GM12874 (cell line): ENCODE measurements around the gene KCNQ1OT1.

Source experiments
- TF ChIP-seq, protein P1 (sequence below): IDR thresholded peaks from 2 replicates; pipeline ENCODE4 v1.5.1; 2011; ENCODE audit warnings: low read depth, mild to moderate bottlenecking, control low read depth, low read length, moderate library complexity; ENCODE audit not compliant: insufficient read depth

Gene KCNQ1OT1

DNA sequence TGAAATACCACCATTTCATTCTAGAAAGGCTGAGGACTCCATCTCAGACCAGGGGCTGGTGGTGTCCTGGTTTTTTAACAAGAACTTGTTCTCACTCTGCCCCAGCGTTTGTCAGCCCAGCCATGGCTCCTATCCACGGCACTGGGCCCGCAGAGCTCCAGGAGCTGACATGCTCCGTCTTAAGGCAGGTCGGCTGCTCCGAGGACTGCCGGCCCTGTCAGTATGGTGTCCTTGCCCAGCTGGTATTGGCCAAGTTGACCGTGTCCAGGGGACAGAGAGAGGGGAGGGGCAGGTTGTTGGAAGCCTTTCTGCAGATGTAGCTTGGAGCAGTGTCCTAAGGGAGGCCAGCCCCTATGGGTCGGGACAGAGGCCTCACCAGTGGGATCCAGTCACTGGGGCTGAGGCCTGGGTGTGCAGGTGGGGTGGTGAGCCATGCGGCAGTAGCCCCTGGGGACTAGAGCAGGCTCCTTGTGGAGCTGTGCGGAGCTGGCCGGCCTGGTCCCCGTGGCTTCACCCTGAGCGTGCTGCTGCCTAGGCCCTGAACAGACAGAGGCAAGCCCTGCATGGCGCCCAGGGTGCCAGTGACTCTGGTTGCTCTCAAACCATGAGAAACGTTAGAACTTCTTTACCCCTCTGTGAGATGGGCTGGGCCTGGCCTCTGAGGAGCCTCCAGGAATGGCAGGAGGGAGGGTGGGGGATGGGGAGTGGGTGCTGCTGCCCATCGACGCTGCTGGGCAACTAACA, 39.9 kb upstream of the KCNQ1OT1 start:
- TF ChIP-seq, protein P1, sequence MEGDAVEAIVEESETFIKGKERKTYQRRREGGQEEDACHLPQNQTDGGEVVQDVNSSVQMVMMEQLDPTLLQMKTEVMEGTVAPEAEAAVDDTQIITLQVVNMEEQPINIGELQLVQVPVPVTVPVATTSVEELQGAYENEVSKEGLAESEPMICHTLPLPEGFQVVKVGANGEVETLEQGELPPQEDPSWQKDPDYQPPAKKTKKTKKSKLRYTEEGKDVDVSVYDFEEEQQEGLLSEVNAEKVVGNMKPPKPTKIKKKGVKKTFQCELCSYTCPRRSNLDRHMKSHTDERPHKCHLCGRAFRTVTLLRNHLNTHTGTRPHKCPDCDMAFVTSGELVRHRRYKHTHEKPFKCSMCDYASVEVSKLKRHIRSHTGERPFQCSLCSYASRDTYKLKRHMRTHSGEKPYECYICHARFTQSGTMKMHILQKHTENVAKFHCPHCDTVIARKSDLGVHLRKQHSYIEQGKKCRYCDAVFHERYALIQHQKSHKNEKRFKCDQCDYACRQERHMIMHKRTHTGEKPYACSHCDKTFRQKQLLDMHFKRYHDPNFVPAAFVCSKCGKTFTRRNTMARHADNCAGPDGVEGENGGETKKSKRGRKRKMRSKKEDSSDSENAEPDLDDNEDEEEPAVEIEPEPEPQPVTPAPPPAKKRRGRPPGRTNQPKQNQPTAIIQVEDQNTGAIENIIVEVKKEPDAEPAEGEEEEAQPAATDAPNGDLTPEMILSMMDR = no peak

DNA sequence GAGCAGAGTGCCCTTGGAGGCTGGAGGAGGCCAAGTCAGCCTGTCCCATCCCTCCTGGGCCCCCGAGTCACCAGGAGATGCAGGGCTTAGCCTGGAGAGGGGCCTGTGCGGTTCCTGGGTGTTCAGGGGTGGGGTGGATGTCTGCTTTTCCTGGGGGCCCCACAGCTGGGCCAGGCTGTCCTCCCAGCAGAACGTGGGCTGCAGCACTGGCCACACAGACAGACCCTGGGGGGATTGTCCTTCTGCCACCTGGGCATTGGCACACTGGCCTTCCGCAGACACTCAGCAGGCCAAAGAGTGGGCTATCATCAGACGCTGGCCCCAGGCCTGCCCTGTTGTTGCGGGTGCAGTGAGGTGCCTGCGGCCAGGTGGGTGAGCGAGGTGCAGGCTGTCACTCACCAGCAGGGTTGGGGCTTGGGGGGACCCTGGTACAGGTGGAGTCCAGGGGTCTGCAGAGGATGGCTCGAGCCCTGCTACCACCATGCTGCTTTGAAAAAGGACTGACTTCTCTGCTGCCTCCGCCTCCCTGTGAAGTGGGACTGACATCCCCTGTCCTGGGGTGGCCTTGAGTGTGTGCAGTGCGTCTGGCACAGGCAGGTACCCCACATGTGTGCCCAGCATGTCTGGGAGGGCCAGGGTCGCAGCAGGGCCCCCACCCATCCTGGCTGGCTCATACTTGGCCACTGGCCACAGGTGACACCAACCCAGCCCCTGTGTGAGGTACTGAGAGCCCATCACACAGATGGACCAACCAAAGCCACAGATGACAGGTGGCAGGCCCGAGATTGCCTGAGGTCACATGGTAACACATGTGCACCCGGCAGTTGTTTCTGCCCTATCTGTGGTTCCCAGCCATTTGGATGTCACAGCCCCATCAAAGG, 39.0 kb upstream of the KCNQ1OT1 start:
- TF ChIP-seq, protein P1 = no peak

DNA sequence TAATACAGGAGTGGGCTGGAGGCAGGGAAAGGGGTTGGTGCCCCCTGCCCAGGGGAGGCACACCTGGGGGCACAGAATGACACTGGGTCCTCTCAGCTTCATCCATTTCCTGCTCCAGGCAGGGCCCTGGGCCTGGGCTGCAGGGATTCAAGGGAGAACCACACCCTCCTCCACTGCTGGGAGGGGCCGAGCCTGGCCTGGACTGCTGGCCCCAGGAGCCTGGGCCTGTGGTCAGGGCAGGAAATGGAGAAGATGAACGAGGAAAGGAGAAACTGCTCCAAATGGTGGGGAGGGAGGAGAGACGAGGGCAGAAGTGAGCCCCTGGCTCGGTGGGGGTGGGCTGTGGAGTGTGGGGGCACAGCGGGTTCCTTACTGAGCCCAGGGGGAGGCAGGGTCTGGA, 38.1 kb upstream of the KCNQ1OT1 start:
- TF ChIP-seq, protein P1 = no peak

DNA sequence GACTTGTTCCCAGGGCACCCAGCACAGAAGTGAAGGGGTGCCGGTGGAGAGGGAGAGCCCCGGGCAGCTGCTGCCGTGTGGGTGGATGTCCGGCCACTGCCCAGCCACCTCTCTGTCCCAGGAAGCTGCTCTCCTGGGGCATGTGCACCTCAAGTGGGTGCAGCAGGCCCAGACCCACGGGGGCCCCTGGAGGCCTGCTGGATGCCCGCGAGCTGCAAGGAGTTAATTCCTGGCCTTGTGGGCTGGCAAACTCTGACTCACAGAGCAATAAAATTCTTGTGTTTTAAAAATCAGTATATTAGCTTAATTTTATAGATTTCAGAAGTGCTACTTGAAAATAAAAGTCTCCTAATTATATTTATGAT, 37.4 kb upstream of the KCNQ1OT1 start:
- TF ChIP-seq, protein P1 = no peak

DNA sequence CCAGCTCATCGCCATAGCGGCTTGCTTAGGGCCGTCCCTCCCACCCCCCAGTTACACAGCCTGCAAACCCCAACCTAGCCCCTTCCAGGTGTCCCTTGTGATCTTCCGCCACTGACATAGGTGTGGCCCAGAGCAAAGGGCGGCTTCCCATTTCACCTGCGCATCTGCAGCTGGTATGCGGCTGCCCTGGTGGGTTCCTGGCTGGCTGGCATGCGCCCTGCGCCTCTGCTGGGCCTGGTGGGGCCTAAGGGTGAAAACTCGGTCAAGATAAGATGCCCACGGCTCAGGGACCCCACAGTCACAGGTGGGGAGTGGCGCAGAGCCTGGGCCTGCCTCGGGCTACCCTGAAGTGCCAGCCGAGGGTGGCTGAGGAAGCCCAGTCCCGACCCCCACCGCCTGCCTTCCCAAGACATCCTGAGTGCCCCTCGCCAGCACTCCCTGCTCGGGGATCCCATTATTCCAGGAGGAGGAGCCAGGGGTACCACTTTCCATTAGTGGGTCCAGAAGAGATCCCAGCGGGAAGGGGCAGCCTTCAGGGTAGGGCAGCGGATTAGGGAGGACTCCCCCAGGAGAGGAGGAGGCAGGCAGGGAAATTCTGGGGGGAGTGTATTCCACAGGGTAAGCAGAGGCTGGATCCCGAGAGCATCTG, 36.9 kb upstream of the KCNQ1OT1 start:
- TF ChIP-seq, protein P1 = no peak

DNA sequence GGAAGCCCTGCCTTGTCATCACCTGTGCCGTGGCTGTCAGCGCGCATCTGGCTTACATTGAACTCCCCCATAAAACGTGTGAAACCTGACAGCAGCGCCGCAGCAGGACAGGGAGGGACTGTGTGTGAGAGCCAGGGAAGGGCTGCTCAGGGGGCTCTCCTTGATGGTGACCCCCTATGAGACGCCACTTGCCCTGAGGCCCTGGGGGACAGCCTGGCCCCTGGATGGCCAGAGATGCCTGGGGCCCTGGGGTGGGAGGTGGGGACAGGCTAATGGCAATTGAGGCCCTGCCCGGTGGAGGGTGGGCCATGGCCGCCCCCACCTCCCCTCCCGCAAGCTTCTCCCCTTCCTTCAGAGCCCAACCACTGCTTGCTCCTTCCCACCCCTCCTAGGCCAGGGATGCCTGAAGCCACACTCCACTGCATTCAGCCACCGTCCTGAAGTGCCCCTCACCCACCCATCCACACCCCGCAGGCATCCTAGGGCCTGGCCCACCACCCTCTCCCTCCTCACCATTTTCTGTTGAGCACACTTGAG, 35.3 kb upstream of the KCNQ1OT1 start:
- TF ChIP-seq, protein P1 = no peak
